Right ventricle myocardium inferior (tissue), 1 donor: ENCODE results near the gene ZNF580. TPM values are rescaled to one million over a fixed set of nuclear protein-coding genes. Genes with fewer than 3 reads are reported as not detected.

Experiments used
- ATAC-seq: fragments of 200-7000 bp; cut with Tn5 transposase; one replicate; pipeline ENCODE4 v1.9.1; 2020; ENCODE audit warnings: mild to moderate bottlenecking, moderate library complexity
- DNase-seq: peaks from one replicate; pipeline ENCODE4 v3.0.0; 2021; ENCODE audit errors: missing footprints
- intact Hi-C: fragments of 100-400 bp; cut with DNase I; formaldehyde crosslinking; loops from one replicate; pipeline ENCODE4 v1.11.0; 2022
- long read RNA-seq: library from polyadenylated mRNA; unstranded; transcript quantifications from one replicate; pipeline ENCODE4 v2.0.0, GENCODE V29; 2021
- total RNA-seq: library from RNA; stranded (reverse); fragmentation: NEBNext Ultra II Directional; extraction: Animal tissue kit (Norgen Biotek cat#: 25700); gene quantifications from one replicate; pipeline ENCODE4 v1.2.1, GENCODE V29; 2021
- donor health status: DM: no; HTN: yes; CAD: no; lungs with severe emphysema.

Gene ZNF580
- 13.2 TPM for total RNA-seq
- long read RNA-seq, transcript ZNF580-201 (2 exons, 1,261 nt) = major isoform, 9 of 9 reads
- long read RNA-seq, partial matches to known transcripts = 0 of 9 reads
- long read RNA-seq, other reads (novel, unspliced or antisense) = 0 of 9 reads

DNA sequence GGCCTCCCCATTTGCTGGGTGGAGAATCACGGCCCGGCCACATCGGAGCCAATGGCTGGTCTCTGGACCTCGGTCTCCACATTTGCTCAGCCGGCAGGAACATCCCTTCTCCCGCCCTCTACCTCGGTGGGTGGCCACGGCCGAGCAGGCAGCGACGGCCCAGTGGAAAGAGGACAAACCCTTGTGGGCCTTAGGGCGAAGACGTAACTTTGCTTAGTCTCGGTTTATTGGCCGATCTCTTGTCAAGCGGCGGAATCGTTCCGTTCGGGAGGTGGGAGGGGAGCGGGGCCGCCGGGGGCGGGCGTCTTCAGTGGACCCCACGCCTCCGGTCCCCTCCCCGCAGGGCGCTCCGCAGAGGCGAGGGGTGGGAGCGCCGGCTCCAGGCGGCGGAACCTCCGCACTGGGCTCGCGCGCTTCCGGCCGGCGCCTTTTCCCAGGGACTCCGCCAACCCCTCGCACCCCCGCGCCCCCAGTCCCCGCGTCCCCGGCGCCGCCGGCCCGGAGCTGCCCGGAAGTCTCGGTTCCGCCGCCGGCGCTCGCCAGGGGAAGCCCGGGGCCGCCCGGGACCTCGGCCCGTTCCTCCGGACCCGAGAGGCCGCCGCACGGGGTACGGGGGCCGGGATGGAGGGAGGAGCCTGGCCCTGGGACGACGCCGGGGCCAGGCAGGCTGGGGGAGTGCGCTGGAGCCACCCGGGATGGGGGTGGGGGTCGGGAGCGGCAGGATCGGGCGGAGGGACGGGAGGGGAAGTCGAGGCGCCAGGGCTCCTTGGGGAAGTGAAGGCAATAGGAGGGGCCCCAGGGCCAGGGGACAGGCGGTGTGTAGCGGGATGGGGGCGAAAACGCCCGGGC, at the start of gene ZNF580:
Gene ZNF580, plus strand, starts transcription at position 426 of the 849 bp plus-strand sequence. CDS start 1,507 bp downstream, outside the sequence.
- intact Hi-C loops = no loop called here
- peak; percentile 67 for ATAC-seq
- DNase-seq = peak; percentile 86

DNA sequence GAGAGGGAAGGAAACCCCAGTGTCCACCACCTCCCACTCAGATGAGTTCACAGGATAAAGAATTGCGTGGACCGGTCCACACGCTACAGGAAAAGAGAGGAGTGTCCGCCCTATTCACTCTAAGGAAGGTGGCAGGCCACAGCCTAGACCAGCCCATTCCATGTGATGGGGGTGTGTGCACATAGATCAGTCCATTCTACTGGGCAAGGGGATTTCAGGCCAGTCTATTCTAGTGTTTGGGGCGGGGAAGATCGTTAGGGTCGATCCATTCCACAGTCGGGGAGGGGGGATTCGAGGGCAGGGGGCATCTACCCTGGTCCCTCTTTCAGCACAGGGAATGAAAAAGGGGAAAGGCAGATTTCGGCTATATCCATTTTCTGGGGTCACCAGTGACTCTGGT, 49.2 kb upstream of the ZNF580 start:
- DNase-seq = no peak
- no peak for ATAC-seq
- intact Hi-C loops = no loop called here

DNA sequence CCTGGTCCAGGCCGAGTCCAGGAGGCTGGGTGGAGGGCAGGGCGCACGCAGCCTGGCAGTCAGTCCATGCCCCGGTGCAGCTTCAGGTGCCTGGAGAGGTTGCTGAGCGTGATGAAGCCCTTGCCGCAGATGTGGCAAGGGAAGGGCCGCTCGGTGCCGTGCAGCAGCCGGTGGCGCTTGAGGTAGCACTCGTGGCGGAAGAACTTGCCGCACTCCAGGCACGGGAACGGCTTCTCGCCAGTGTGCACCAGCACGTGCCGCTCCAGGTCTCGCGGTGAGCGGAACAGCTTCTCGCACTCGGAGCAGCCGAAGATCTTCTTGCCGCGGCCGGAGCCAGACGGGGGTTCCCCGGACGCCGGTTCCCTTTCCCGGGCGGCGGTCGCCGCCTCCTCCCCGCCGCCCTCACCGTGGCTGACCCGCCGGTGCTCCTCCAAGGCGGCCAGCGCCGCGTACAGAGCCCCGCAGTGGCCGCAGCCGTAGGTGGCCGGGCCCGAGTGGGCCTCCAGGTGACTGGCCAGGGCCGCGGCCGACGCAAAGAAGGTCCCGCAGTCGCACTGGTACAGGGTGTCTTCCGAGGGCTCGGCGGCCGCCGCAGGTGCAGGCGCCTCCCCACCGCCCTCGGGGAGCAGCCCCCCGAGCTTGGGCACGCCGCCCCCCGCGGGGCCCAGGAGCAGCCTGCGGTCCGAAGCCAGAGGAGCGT, 48.3 kb upstream of the ZNF580 start:
- intact Hi-C loops = no loop called here
- no peak for ATAC-seq
- no peak for DNase-seq

GRCh38 chr19:55593096-55593772, 47.6 kb upstream of the ZNF580 start:
- intact Hi-C loops = no loop called here
- no peak for DNase-seq

GRCh38 chr19:55594996-55595545, 45.7 kb upstream of the ZNF580 start:
- intact Hi-C loops = loop anchor here (5.0 kb wide), 1 partner anchor 57 kb away; no protein-coding TSS in a partner anchor
- ATAC-seq (no peak), DNase-seq (no peak)

More at GRCh38 chr19:55593096-55593772, 47.6 kb upstream of the ZNF580 start:
- no peak for ATAC-seq

- intact Hi-C loops = loop anchor here (5.0 kb wide), 1 partner anchor 56 kb away; no protein-coding TSS in a partner anchor
- ATAC-seq (no peak), DNase-seq (no peak)
Measured at GRCh38 chr19:55596304-55596703, 44.5 kb upstream of the ZNF580 start.

DNA sequence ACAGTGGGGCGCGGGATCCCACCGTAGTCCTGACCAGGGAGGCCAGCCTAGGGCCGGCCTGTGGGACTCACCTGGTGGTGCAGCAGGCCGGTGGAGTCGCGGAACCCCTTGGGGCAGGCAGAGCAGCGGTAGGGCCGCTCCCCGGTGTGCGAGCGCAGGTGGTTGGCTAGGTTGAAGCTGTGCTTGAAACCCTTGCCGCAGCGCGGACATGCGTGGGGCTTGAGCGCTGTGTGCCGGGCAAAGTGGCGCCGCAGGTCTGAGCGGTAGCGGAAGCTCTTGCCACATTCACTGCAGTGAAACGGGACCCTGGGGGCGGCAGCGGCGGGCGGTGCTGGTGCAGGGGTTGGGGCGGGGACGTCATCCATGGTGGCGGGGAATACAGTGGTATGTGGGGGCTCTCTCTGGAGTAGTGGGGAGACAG, 43.3 kb upstream of the ZNF580 start:
- no peak for ATAC-seq
- no peak for DNase-seq
- intact Hi-C loops = loop anchor here (5.0 kb wide), 1 partner anchor 55 kb away; no protein-coding TSS in a partner anchor

GRCh38 chr19:55598034-55598433, 42.8 kb upstream of the ZNF580 start:
- no peak for ATAC-seq
- intact Hi-C loops = loop anchor here (2.0 to 5.0 kb wide), 2 partner anchors 17 to 54 kb away; partner anchors contain the start of gene ZNF579

GRCh38 chr19:55598719-55599467, 41.9 kb upstream of the ZNF580 start:
- DNase-seq (peak; percentile 94), ATAC-seq (peak; percentile 83)
- intact Hi-C loops = loop anchor here (2.0 to 5.0 kb wide), 2 partner anchors 18 to 53 kb away; partner anchors contain the start of gene ZNF579

More at GRCh38 chr19:55598034-55598433, 42.8 kb upstream of the ZNF580 start:
- DNase-seq = no peak

DNA sequence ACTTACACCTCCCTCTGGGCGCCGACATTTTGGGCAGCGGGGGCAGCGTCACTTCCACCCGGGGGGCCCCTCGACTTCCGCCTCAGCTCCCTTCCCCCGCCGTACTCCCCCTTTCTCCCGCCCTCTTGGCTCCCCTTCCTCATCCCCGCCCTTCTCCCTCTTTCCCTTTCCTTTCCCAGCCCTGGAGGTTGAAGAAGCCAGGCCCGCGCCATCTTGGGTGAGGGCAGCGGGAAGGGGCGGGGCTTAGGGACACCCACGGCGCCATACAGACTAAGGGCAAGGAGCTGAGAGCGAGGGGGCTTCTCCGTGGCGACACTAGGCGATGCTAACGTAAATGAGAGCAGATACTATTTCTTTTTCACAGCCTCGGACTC, 41.3 kb upstream of the ZNF580 start, which contains the start of gene FIZ1:
Gene FIZ1, minus strand, starts transcription at position 50 of the 374 bp plus-strand sequence. CDS start 1,652 bp downstream, outside the sequence.
- peak; percentile 98 for DNase-seq
- intact Hi-C loops = loop anchor here (2.0 to 5.0 kb wide), 2 partner anchors 19 to 53 kb away; partner anchors contain the start of gene ZNF579
- ATAC-seq = peak; percentile 91

- ATAC-seq (peak; percentile 65), DNase-seq (peak; percentile 91)
- intact Hi-C loops = loop anchor here (2.0 to 10.0 kb wide), 3 partner anchors 19 to 215 kb away; partner anchors contain the start of genes RPL28, TMEM238 and ZNF579
Measured at GRCh38 chr19:55599842-55600661, 40.8 kb upstream of the ZNF580 start, which contains the start of gene ZNF524. ZNF524 (plus strand) TSS chr19:55600288; CDS start chr19:55602113, 1,825 bp downstream.

DNA sequence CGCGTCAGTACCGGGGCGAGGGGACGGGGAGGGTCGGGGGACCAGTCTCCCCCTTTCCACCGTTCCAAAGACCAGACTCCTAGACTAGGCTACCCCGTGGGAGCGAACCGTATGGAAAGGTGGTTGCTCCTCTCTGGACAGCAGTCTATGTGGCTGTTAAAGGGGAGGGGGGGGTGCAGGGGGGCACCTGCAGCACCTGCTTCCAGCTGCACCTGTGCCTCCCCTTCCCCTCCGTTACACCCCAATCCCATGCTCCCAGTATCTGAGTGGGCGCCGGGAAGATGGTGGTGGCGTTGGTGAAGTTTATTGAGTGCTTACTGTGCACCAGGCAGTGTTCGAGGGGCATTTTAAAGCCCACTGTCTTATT, 40.2 kb upstream of the ZNF580 start:
- ATAC-seq = no peak
- no peak for DNase-seq
- intact Hi-C loops = loop anchor here (1.0 to 10.0 kb wide), 2 partner anchors 54 to 216 kb away; partner anchors contain the start of genes RPL28 and TMEM238

DNA sequence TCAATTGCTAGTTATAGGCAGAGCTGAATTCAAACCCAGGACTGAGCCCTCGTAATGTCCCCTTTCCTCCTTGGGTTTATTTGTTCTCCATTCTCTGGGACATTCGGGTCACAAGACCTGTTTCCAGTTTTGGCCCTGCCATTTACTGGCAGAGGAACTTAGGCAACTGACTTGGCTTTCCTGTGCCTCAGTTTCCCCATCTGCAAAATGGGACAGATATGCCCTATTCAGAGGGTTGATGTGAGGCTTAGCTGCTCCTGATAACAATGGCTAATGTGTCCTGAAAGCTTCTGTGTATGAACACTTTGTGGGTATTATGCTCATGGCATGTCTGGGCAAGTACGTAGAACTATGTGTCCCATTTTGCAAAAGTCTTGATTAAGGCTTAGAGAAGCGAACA, 39.7 kb upstream of the ZNF580 start:
- DNase-seq (no peak), ATAC-seq (no peak)
- intact Hi-C loops = loop anchor here (1.0 to 10.0 kb wide), 2 partner anchors 55 to 216 kb away; partner anchors contain the start of genes RPL28 and TMEM238

- DNase-seq (peak; percentile 68), ATAC-seq (no peak)
- intact Hi-C loops = loop anchor here (10.0 kb wide), 1 partner anchor 218 kb away; the partner anchor contains the start of genes RPL28 and TMEM238
Measured at GRCh38 chr19:55602104-55603001, 38.4 kb upstream of the ZNF580 start.

DNA sequence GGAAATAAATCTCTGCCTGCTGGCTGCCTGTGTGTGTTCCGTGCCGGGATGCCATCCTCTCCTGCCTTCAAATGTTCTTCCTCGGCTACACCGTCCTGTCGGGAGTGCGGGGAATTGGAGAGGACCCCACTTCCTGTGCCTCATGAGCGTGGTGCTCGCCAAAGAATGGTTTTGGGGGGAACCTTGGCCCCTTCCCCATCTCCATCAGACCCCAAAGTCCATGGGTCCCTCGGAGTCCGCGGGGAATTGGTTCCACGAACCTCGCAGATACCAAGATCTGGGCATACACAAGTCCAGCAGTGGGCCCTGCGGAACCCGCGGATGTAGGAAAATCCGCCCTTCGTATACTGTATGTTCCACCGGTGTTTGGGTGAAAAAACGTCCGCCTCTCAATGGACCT, 37.7 kb upstream of the ZNF580 start:
- intact Hi-C loops = loop anchor here (10.0 kb wide), 1 partner anchor 218 kb away; the partner anchor contains the start of genes RPL28 and TMEM238
- DNase-seq (no peak), ATAC-seq (no peak)
